Ramos (cell line): ENCODE results near the gene LRRC74A.

Experiments
- in situ Hi-C: fragments of 300-500 bp; cut with MboI; formaldehyde crosslinking; loops from one replicate; pipeline ENCODE4 v1.14.3; 2022; ENCODE audit warnings: low sequenced_read_pairs; ENCODE audit not compliant: unreplicated experiment

The LRRC74A gene

GRCh38 chr14:76917745-76918255 is 91.6 kb downstream of the LRRC74A start:
- in situ Hi-C loops: no loop called here

- in situ Hi-C loops: no loop called here
These were observed 92.1 kb downstream of the LRRC74A start for GRCh38 chr14:76918256-76918781.

GRCh38 chr14:76918782-76919394 is 92.7 kb downstream of the LRRC74A start:
- in situ Hi-C loops: no loop called here
